Lung (tissue), 12 donors: Measurements from ENCODE around the gene OPRD1. TPM values are rescaled to one million over a fixed set of nuclear protein-coding genes. Genes with fewer than 3 reads are reported as not detected.
A peak's percentile ranks its signal among the peaks of the same experiment; 100 is the strongest.

Source experiments
- ATAC-seq: fragments of 200-7000 bp; cut with Tn5 transposase; one replicate; pipeline ENCODE4 v1.9.1; 2020; ENCODE audit warnings: moderate number of reproducible peaks; ENCODE audit not compliant: insufficient read depth, low FRiP score
- DNase-seq, 3 donors: peaks; one replicate each; pipeline ENCODE4 v3.0.0-alpha.2; 2013 to 2017
- H3K27ac ChIP-seq, 2 donors: one replicate each; pipeline ENCODE4 v1.5.1; 2013; ENCODE audit warnings: mild to moderate bottlenecking in 2 of 2, moderate library complexity in 2 of 2, control low read depth in 1 of 2, inconsistent platforms in 1 of 2, low read depth in 1 of 2, low read length in 1 of 2
- H3K27me3 ChIP-seq, 3 donors: one replicate each; pipeline ENCODE4 v1.5.1; 2013; ENCODE audit warnings: low read length in 2 of 3; ENCODE audit not compliant: control insufficient read depth in 3 of 3, insufficient read depth in 3 of 3
- H3K36me3 ChIP-seq, 4 donors: one replicate each; pipeline ENCODE4 v1.5.1; 2013; ENCODE audit warnings: low read length in 4 of 4, mild to moderate bottlenecking in 1 of 4, moderate library complexity in 1 of 4; ENCODE audit not compliant: control insufficient read depth in 4 of 4, insufficient read depth in 4 of 4
- H3K4me1 ChIP-seq, 5 donors: one replicate each; pipeline ENCODE4 v1.5.1; 2013; ENCODE audit warnings: low read length in 5 of 5, mild to moderate bottlenecking in 2 of 5, moderate library complexity in 1 of 5; ENCODE audit not compliant: control insufficient read depth in 5 of 5, insufficient read depth in 5 of 5
- H3K4me3 ChIP-seq: one replicate; pipeline ENCODE4 v1.5.1; 2013; ENCODE audit warnings: mild to moderate bottlenecking, control low read depth, moderate library complexity
- H3K9ac ChIP-seq, 2 donors: one replicate each; pipeline ENCODE4 v1.5.1; 2013; ENCODE audit warnings: low read length in 2 of 2, control low read depth in 1 of 2; ENCODE audit not compliant: insufficient read depth in 1 of 2
- H3K9me3 ChIP-seq, 4 donors: one replicate each; pipeline ENCODE4 v1.5.1; 2013; ENCODE audit warnings: low read length in 3 of 4, mild to moderate bottlenecking in 1 of 4, moderate library complexity in 1 of 4; ENCODE audit not compliant: control insufficient read depth in 4 of 4, insufficient read depth in 3 of 4
- CTCF ChIP-seq: IDR thresholded peaks from 2 replicates; pipeline ENCODE4 v1.5.1; 2012; ENCODE audit warnings: mild to moderate bottlenecking; ENCODE audit errors: control extremely low read depth, extremely low read depth
- WGBS, 2 donors: extraction: QIAGEN DNeasy Blood & Tissue Kit; methylation state at CpG; one replicate each; pipeline ENCODE4 v1.1.7; 2013; 5-methylcytosine and 5-hydroxymethylcytosine counted together
- polyA plus RNA-seq, 2 donors: library from polyadenylated mRNA; stranded (reverse); fragments of 200-250 nt; gene quantifications; one replicate each; pipeline ENCODE4 v1.2.1, GENCODE V29; 2013
- total RNA-seq, 2 donors: library from RNA; depleted of rRNA in 1 of 2; stranded (reverse); fragments of >200 nt in 1 of 2; gene quantifications; one replicate each; pipeline ENCODE4 v1.2.1, GENCODE V29; 2014 to 2021
- donor health status: control.
- donor health status: control.
- donor health status: Bipolar disorder and iron deficiency.
- donor health status: healthy.
- donor health status: DM: yes; HTN: yes; CAD: no.

OPRD1 gene
- total and polyA plus RNA-seq, 4 donors, result 0.01 to 0.28 (median 0.02) TPM; not detected in 1

- H3K4me3 ChIP-seq, result no peak overlapping the region
- no peak for DNase-seq
- peaks cover 0 to 2% (median 0%) of the 10 kb centered on the region in 4 donors for H3K36me3 ChIP-seq
- H3K27me3 ChIP-seq, result no peaks in the 10 kb centered on the region
- H3K9ac ChIP-seq, result no peak overlapping the region
- peak overlapping the region in 1 of 2 donors; percentile 13 for H3K27ac ChIP-seq
- H3K9me3 ChIP-seq, result no peaks in the 10 kb centered on the region
- no peak for TF ChIP-seq CTCF
- peaks cover 0 to 24% (median 0%) of the 10 kb centered on the region in 5 donors for H3K4me1 ChIP-seq
- 61 to 79% methylated on average over 3 of the region's 3 CpGs for WGBS, 2 donors
- no peak for ATAC-seq
Measured at GRCh38 chr1:28896609-28896986, 84.6 kb downstream of the OPRD1 start.

GRCh38 chr1:28897789-28898188 is 85.8 kb downstream of the OPRD1 start:
- H3K27ac ChIP-seq, result peak overlapping the region in 1 of 2 donors; percentile 10
- no peak for TF ChIP-seq CTCF

GRCh38 chr1:28898405-28898881 is 86.5 kb downstream of the OPRD1 start:
- peak in 1 of 3 donors; percentile 28 for DNase-seq

More at GRCh38 chr1:28897789-28898188, 85.8 kb downstream of the OPRD1 start:
- no peak for DNase-seq
- H3K27me3 ChIP-seq, result no peaks in the 10 kb centered on the region
- no peak overlapping the region for H3K4me3 ChIP-seq
- H3K4me1 ChIP-seq, result peaks cover 0 to 24% (median 0%) of the 10 kb centered on the region in 5 donors
- no peak for ATAC-seq
- H3K9ac ChIP-seq, result no peak overlapping the region
- no peaks in the 10 kb centered on the region for H3K9me3 ChIP-seq
- 55 to 65% methylated on average over 4 of the region's 4 CpGs for WGBS, 2 donors
- peaks cover 0 to 2% (median 0%) of the 10 kb centered on the region in 4 donors for H3K36me3 ChIP-seq

More at GRCh38 chr1:28898405-28898881, 86.5 kb downstream of the OPRD1 start:
- H3K27me3 ChIP-seq, result no peaks in the 10 kb centered on the region
- peak overlapping the region in 1 of 2 donors; percentile 10 for H3K27ac ChIP-seq
- H3K9me3 ChIP-seq, result no peaks in the 10 kb centered on the region
- TF ChIP-seq CTCF, result no peak
- peaks cover 0 to 2% (median 0%) of the 10 kb centered on the region in 4 donors for H3K36me3 ChIP-seq
- no peak overlapping the region for H3K9ac ChIP-seq
- WGBS, 2 donors, result 25 to 42% methylated on average over 3 of the region's 3 CpGs
- no peak overlapping the region for H3K4me3 ChIP-seq
- no peak for ATAC-seq
- H3K4me1 ChIP-seq, result peaks cover 0 to 24% (median 0%) of the 10 kb centered on the region in 5 donors
